Panc1 (cell line): ENCODE results near the gene HINT2. TPM values are rescaled to one million over a fixed set of nuclear protein-coding genes. Genes with fewer than 3 reads are reported as not detected.

Experiments
- ATAC-seq: fragments of 200-7000 bp; cut with Tn5 transposase; 2 replicates; pipeline ENCODE4 v1.9.1; 2020; ENCODE audit warnings: mild to moderate bottlenecking, moderate library complexity
- BruUV-seq: library from RNA; stranded (reverse); fragments of 400-500 nt; replicated peaks from 2 replicates; lab custom pipeline; 2021; lab: Mats Ljungman, UMichigan
- CTCF ChIA-PET: fragments of 300-600 bp; sonication (Branson Sonifier 250); formaldehyde crosslinking; loops from one replicate; lab custom pipeline; 2022; ENCODE audit warnings: antibody characterized with exemption; lab: Charles Lee
- POLR2A ChIA-PET: fragments of 300-600 bp; sonication (Branson Sonifier 250); formaldehyde crosslinking; loops from one replicate; lab custom pipeline; 2022; ENCODE audit warnings: antibody characterized with exemption; lab: Charles Lee
- DNase-seq: peaks from one replicate; pipeline ENCODE4 v3.0.0-alpha.2; 2010; ENCODE audit warnings: low read depth, low spot score
- H3K27ac ChIP-seq: 2 replicates; pipeline ENCODE4 v1.5.1; 2011; ENCODE audit warnings: mild to moderate bottlenecking, low read length, inconsistent platforms
- H3K27me3 ChIP-seq: fragments of 200-500 bp; sonication (Bioruptor generic); 2 replicates; pipeline ENCODE4 v1.6.0; 2014; ENCODE audit warnings: low read length, inconsistent platforms; ENCODE audit not compliant: control insufficient read depth, insufficient read depth
- H3K36me3 ChIP-seq: fragments of 200-500 bp; sonication (Bioruptor generic); 2 replicates; pipeline ENCODE4 v1.5.1; 2014; ENCODE audit warnings: inconsistent platforms, mild to moderate bottlenecking, low read length, moderate library complexity; ENCODE audit not compliant: control insufficient read depth, insufficient read depth
- H3K4me1 ChIP-seq: 2 replicates; pipeline ENCODE4 v1.5.1; 2011; ENCODE audit warnings: inconsistent platforms, mild to moderate bottlenecking, low read length, moderate library complexity; ENCODE audit not compliant: control insufficient read depth, insufficient read depth
- H3K4me3 ChIP-seq, 2 experiments: 2 replicates each; pipeline ENCODE4 v1.5.1; 2011 to 2012; ENCODE audit warnings: low read depth in 2 of 2, low read length in 2 of 2, mild to moderate bottlenecking in 2 of 2, inconsistent platforms in 1 of 2, moderate library complexity in 1 of 2
- H3K9me3 ChIP-seq: fragments of 200-500 bp; sonication (Bioruptor generic); 2 replicates; pipeline ENCODE4 v1.5.1; 2014; ENCODE audit warnings: low read depth, mild to moderate bottlenecking, inconsistent platforms, low read length, moderate library complexity; ENCODE audit not compliant: control insufficient read depth, insufficient read depth
- POLR2AphosphoS5 ChIP-seq: IDR thresholded peaks from 2 replicates; pipeline ENCODE4 v1.6.1; 2012; ENCODE audit warnings: mild to moderate bottlenecking, low read depth, low read length, moderate library complexity
- SIN3A ChIP-seq: IDR thresholded peaks from 2 replicates; pipeline ENCODE4 v1.6.1; 2012; ENCODE audit warnings: low read depth, mild to moderate bottlenecking, low read length, moderate library complexity, borderline replicate concordance; ENCODE audit not compliant: insufficient read depth
- TCF7L2 ChIP-seq: IDR thresholded peaks from 2 replicates; pipeline ENCODE4 v1.6.1; 2011; ENCODE audit warnings: mild to moderate bottlenecking, low read depth, low read length, inconsistent platforms
- in situ Hi-C: cut with HindIII; loops from 2 replicates; pipeline ENCODE4 v1.10.0; 2016; ENCODE audit warnings: low sequenced_read_pairs, low pct_unique_long_range_greater_than_20kb
- intact Hi-C: fragments of 100-400 bp; cut with micrococcal nuclease; formaldehyde crosslinking; loops from one replicate; pipeline ENCODE4 v1.10.0; 2022; ENCODE audit not compliant: unreplicated experiment
- total RNA-seq: library from RNA; stranded (reverse); gene quantifications from one replicate; pipeline ENCODE4 v1.2.1, GENCODE V29; 2021; ENCODE audit not compliant: unreplicated experiment
- TF ChIP-seq, protein P1 (sequence below), 2 experiments: IDR thresholded peaks; 2 replicates each; pipeline ENCODE4 v1.6.1; 2011 to 2012; ENCODE audit warnings: low read depth in 2 of 2, control low read depth in 1 of 2, low read length in 1 of 2, mild to moderate bottlenecking in 1 of 2, moderate library complexity in 1 of 2; ENCODE audit not compliant: insufficient read depth in 1 of 2
- TF ChIP-seq, protein P2 (sequence below): fragments of 450-650 bp; IDR thresholded peaks from 2 replicates; pipeline ENCODE4 v1.5.1; 2017; ENCODE audit warnings: mild to moderate bottlenecking

HINT2 gene
- total RNA-seq, 1 experiment from 2014 or later, result 75.6 TPM

DNA sequence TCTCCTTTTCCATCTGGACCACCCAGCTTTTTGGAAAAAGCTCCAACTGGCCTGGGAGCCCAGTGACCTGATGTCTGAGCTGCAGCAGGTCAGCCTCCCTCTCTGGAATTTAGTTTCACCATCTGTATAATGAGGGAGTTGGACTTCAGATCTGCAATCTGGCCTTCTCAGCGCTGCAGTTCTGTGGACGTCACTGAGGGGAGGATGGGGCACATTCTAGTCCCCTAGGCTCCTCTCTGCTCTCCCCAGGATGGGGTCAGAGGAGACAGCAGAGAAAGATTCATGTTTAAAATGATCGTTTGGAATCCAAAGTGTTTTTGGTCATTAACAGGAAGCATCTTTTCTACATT, 45.1 kb upstream of the HINT2 start:
- 0 out of 2 replicates have a peak, but pooled peaks cover 4% of the 10 kb centered on the region for H3K27me3 ChIP-seq
- H3K9me3 ChIP-seq, result no peaks in the 10 kb centered on the region
- in situ Hi-C loops, result no loop called here
- no peak for ATAC-seq
- H3K4me1 ChIP-seq, result no peaks in the 10 kb centered on the region
- ChIA-PET CTCF (no interaction called here), POLR2A (no interaction called here)
- BruUV-seq, result no TSS peak
- H3K4me3 ChIP-seq, result no peak overlapping the region
- H3K27ac ChIP-seq, result no peak overlapping the region
- H3K36me3 ChIP-seq, result no peaks in the 10 kb centered on the region
- TF ChIP-seq, protein P1, sequence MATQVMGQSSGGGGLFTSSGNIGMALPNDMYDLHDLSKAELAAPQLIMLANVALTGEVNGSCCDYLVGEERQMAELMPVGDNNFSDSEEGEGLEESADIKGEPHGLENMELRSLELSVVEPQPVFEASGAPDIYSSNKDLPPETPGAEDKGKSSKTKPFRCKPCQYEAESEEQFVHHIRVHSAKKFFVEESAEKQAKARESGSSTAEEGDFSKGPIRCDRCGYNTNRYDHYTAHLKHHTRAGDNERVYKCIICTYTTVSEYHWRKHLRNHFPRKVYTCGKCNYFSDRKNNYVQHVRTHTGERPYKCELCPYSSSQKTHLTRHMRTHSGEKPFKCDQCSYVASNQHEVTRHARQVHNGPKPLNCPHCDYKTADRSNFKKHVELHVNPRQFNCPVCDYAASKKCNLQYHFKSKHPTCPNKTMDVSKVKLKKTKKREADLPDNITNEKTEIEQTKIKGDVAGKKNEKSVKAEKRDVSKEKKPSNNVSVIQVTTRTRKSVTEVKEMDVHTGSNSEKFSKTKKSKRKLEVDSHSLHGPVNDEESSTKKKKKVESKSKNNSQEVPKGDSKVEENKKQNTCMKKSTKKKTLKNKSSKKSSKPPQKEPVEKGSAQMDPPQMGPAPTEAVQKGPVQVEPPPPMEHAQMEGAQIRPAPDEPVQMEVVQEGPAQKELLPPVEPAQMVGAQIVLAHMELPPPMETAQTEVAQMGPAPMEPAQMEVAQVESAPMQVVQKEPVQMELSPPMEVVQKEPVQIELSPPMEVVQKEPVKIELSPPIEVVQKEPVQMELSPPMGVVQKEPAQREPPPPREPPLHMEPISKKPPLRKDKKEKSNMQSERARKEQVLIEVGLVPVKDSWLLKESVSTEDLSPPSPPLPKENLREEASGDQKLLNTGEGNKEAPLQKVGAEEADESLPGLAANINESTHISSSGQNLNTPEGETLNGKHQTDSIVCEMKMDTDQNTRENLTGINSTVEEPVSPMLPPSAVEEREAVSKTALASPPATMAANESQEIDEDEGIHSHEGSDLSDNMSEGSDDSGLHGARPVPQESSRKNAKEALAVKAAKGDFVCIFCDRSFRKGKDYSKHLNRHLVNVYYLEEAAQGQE (IDR thresholded peaks at IDR 0.05; ENCODE audit: insufficient read depth in 1 of 2, low read depth in 2 of 2, low read length in 1 of 2), result no peak
- TF ChIP-seq, protein P2, sequence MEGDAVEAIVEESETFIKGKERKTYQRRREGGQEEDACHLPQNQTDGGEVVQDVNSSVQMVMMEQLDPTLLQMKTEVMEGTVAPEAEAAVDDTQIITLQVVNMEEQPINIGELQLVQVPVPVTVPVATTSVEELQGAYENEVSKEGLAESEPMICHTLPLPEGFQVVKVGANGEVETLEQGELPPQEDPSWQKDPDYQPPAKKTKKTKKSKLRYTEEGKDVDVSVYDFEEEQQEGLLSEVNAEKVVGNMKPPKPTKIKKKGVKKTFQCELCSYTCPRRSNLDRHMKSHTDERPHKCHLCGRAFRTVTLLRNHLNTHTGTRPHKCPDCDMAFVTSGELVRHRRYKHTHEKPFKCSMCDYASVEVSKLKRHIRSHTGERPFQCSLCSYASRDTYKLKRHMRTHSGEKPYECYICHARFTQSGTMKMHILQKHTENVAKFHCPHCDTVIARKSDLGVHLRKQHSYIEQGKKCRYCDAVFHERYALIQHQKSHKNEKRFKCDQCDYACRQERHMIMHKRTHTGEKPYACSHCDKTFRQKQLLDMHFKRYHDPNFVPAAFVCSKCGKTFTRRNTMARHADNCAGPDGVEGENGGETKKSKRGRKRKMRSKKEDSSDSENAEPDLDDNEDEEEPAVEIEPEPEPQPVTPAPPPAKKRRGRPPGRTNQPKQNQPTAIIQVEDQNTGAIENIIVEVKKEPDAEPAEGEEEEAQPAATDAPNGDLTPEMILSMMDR, result no peak
- no peak for TF ChIP-seq SIN3A
- TF ChIP-seq TCF7L2, result no peak
- intact Hi-C loops, result no loop called here
- DNase-seq, result no peak

GRCh38 chr9:35859310-35859989, 44.6 kb upstream of the HINT2 start:
- Histone ChIP-seq H3K9me3 (no peaks in the 10 kb centered on the region), H3K4me3 (no peak overlapping the region), H3K36me3 (no peaks in the 10 kb centered on the region), H3K4me1 (no peaks in the 10 kb centered on the region), H3K27ac (no peak overlapping the region), H3K27me3 (0 out of 2 replicates have a peak, but pooled peaks cover 6% of the 10 kb centered on the region)
- no peak for DNase-seq
- ChIA-PET POLR2A (no interaction called here), CTCF (no interaction called here)
- intact Hi-C loops, result no loop called here
- in situ Hi-C loops, result no loop called here
- TF ChIP-seq POLR2AphosphoS5 (no peak), TCF7L2 (no peak), SIN3A (no peak)
- TF ChIP-seq, protein P1 (IDR thresholded peaks at IDR 0.05; ENCODE audit: insufficient read depth in 1 of 2, low read depth in 2 of 2, low read length in 1 of 2), result no peak
- TF ChIP-seq, protein P2, result no peak
- no TSS peak for BruUV-seq
- ATAC-seq, result peak; percentile 37
